ENCODE measurements around the gene NFYC.

- no peak for TF ChIP-seq CTCF (conservative IDR thresholded peaks at IDR 0.05 in 1 of 2, IDR thresholded peaks at IDR 0.05 in 1 of 2; ENCODE audit: extremely low read depth in 1 of 2, insufficient read depth in 1 of 2, low read depth in 1 of 2, low read length in 2 of 2)
- TF ChIP-seq EZH2 (IDR thresholded peaks at IDR 0.05; ENCODE audit: borderline replicate concordance, low read length) = no peak
Measured at GRCh38 chr1:40781608-40781971, 90.1 kb downstream of the NFYC start.
